H4 (cell line): Measurements from ENCODE around the gene LEMD2. TPM values are rescaled to one million over a fixed set of nuclear protein-coding genes. Genes with fewer than 3 reads are reported as not detected.

Experiments
- DNase-seq: peaks from one replicate; pipeline ENCODE4 v3.0.0-alpha.2; 2015; ENCODE audit warnings: low spot score
- total RNA-seq: library from RNA; depleted of rRNA; stranded (reverse); fragments of >200 nt; shearing (Covaris generic); gene quantifications from 2 replicates; pipeline ENCODE4 v1.2.3, GENCODE V29; 2014

Gene LEMD2
- total RNA-seq, 1 experiment from 2014 or later, result 25.9 TPM

GRCh38 chr6:33794910-33795623 is 6.1 kb upstream of the LEMD2 start:
- DNase-seq, result no peak

DNA sequence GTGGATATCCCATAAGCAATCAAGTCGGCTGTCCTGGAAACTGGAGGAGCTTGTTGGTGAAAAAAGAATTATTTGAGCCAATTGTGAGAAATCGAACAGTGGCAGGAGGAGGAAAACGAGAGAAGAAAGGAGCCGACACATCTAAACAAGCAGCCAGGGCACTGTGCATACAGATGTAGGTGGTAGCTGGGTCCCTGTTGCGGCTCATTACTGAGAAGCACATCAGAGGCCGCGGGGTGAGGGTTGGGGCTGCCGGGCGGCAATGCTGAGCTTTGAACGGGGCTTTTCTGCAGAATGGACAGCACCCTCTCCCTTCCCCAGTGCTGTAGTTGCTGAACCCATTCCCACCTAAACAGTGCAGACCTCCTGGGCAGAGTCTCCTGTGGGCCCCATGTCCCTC is 4.1 kb upstream of the LEMD2 start:
- DNase-seq, result no peak

DNA sequence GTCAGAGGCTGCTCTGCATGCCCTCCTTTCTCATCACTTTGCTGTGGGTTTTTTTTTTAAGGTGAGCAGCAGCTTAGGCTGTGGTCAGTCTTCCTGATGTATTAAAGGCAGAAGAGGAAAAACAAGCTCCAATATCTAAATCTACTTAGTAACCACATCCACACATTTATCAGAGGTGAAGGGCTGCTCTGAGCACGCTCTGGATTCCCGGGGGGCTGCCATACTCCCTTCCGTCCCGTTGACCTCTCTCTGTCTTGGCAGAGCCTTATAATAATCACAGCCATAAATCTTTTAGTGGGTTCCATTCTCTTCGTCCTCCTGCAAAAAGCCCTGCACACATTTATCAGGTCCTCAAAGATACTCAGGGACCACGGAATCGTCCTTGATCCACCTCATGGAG is 2.7 kb upstream of the LEMD2 start:
- DNase-seq, result no peak

DNA sequence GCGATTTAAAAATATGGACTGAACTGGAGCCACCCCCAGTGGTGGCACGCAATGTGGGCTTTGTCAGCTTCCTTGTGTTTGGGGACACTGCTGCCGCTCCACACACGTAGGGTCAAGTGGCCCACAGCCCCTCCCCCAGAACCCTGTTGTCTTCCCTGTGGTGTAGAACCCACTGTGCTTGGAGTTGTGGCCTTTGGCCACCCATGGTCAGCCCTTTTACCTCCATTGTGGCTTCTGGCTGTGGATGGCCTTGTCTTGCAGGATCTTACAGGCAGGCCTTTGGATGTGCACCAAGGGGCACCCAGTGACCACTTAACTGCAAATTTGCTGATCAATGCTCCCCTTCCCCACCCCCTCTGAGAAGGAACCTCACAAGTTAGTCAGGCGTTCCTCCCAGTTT is 2.0 kb upstream of the LEMD2 start:
- no peak for DNase-seq

DNA sequence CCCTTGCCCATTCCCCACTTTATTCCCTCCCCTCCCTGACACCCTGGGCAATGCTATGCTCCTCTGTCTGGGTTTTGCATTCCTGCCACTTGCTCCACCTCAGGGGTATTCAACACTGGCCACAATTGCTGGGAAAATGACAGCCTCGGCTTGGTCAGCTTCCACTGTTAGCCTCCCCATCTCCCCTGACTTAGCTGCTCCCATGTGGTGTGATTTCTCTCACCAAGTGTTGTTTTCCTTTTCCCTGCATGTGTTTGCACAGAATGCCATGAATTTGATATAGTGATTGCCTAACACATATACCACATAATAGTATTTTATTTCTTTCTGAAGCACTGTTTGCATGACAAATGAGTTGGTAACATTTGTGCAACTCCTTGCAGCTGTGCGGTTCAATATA is 1.4 kb upstream of the LEMD2 start:
- no peak for DNase-seq

GRCh38 chr6:33789550-33789895 is 593 bp upstream of the LEMD2 start:
- no peak for DNase-seq

GRCh38 chr6:33787954-33788693 is 806 bp downstream of the LEMD2 start:
- peak; percentile 49 for DNase-seq

DNA sequence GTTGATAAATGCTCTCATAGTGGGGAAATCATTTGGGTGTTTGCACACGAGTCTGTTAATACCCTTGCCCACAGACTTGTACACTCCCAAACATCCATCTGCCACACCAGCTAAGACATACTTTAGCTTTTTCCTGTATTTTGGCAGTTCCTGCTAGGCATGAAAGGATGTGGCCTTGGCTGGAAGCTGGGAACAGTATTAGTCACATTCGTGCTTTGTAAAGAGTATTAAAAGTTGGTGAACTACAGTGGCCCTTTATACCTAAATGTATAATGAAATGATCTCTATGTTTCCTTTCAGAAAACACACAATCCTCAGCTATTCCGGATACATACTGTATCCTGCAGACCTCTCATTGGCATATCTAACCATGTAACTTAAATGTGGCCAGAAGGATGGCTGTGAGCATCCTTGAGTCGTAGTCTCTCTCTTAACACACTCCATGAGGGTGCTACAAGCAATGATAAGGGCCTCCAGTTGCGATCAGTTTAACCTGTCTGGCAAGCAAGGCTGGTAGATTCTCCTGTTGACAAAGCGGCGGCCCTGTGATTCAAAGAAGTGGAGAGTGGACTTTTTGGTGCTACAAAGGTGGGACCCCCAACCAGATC is 1.5 kb downstream of the LEMD2 start:
- no peak for DNase-seq

GRCh38 chr6:33786736-33787135 is 2.2 kb downstream of the LEMD2 start:
- no peak for DNase-seq

DNA sequence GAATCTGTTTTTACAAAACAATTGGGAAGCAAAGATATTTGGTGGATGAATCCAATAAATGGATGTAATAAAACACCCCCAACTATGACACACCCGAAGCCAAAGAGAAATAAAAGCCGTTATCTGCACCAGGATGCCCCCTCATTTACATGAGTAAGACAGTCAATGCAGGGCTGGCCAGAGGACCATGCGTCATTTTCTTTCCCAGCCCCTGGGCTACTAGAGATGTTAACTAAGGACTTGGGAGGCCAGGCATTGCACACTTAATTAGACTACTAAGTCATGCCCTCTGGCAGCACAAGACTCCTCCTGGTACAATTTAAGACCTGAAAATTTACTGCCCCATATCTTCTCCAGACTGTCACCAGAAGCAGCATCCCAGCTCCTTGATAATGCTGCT is 3.2 kb downstream of the LEMD2 start:
- DNase-seq, result no peak

DNA sequence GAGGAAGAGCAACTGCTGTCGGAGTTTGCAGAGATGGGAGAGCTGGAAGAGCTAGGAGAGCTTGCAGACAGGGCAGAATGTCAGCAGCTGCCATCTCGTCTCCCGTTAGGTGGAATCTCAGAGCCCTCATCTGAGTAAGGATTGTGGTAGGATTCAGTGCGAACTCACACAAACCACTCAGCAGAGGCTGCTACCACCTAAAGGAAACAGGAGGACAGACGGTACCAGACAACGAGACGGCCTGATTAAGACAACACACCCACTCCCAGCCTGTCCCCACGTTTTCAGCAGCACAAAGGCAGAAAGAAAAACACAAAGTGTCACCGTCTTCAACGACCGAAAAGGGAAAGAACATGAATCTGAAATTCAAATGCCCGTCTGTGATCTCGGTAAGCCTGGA is 4.1 kb downstream of the LEMD2 start:
- no peak for DNase-seq

- no peak for DNase-seq
Measured at GRCh38 chr6:33783781-33784520, 5.0 kb downstream of the LEMD2 start.

GRCh38 chr6:33782561-33782960 is 6.4 kb downstream of the LEMD2 start:
- no peak for DNase-seq

DNA sequence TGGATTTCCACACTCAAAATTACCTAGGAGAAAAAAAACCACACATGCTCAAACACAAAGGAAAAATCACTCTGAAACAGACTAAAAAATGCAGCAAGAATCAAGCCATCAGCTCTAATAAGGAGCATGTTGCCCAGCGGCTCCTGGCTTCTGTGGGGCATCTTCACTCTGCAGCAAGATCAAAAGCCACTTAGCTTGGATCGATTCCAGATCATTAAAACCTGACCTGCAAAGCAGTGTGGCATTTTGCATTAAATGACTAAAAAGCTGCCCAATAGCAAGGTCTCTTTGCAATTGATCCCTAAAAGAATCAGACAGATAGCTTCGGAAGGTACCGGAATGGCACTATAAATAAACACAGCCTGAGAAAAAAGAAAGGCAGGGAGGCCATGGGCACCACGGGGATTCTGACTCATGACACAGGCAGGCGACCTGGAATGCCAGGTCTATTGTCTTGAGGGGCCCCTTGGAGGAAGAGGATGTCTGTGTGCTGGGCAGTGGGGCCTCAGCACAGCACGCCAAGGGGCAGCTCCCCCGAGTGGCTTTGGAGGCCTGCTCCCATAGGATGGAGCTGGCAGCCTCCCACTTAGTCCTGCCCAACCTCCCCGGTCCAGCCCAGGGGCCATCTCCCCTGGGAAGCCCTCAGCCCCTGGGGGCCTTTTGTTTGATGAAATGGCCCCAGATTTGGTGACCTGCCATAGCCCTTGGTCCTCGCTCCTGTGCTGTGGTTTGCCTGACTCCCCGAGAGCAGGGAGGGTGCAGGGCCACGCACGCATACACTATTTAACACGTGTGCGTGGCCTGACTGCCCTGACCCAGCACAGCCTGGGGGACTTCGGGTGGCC is 7.6 kb downstream of the LEMD2 start:
- peak; percentile 79 for DNase-seq

GRCh38 chr6:33779895-33780294 is 9.0 kb downstream of the LEMD2 start:
- no peak for DNase-seq

DNA sequence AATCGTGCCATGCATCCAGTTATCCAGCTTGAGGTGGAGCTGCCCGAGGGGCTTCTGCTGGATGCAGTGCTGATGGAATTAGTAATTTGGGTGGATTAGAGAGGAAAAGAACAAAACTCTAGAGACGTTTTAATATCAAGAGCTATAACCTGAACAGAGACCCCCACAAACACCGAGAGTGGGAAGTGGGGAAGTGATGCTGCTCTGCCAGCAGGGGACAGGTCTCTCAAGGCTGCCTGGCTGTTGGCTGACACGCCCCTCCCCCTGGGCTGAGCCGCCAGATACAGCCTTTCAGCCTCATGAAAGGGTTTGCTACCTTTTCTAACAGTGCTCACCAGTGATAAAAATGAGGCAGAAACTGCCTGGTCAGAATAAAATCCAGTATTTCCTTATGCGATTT is 9.6 kb downstream of the LEMD2 start:
- DNase-seq, result no peak

GRCh38 chr6:33778444-33779121 is 10.3 kb downstream of the LEMD2 start:
- DNase-seq, result no peak

- DNase-seq, result no peak
Measured at GRCh38 chr6:33777398-33778388, 11.2 kb downstream of the LEMD2 start.

- DNase-seq, result no peak
Measured at GRCh38 chr6:33776764-33777163, 12.2 kb downstream of the LEMD2 start.

DNA sequence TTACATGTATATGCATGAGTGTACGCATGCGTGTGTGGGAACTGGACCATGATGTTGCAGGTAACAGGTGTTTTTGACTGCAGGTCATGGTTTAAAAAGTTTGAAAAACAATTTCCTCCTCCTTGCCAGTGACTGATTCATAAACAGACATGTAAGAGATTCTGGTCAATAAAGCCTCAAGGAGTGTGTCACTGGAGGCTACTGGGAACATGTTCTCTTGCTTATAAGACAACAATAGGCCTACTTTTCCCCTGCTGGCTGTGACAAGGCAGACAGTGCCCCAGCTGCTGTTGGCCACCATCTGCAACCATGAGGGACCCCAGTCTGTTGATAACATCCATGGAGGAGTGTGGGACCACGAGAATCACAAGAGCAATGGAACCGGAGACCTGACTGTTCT is 12.7 kb downstream of the LEMD2 start:
- no peak for DNase-seq
